ENCODE data around the gene IER3.

GRCh38 chr6:30720738-30721197 lies 23.6 kb downstream of the IER3 start:
- TF ChIP-seq REST (IDR thresholded peaks at IDR 0.05; ENCODE audit: low read depth, low read length) (no peak), MXI1 (IDR thresholded peaks at IDR 0.05; ENCODE audit: low read depth, low read length) (no peak), CTCF (IDR thresholded peaks at IDR 0.05) (no peak), POLR2AphosphoS5 (IDR thresholded peaks at IDR 0.05; ENCODE audit: low read depth, low read length) (no peak), ELF1 (IDR thresholded peaks at IDR 0.05) (no peak), USF1 (IDR thresholded peaks at IDR 0.05; ENCODE audit: borderline replicate concordance, low read depth) (no peak), NRF1 (IDR thresholded peaks at IDR 0.05; ENCODE audit: low read depth, low read length) (no peak), CHD2 (IDR thresholded peaks at IDR 0.05; ENCODE audit: low read length, partially characterized antibody) (no peak), MAX (IDR thresholded peaks at IDR 0.05; ENCODE audit: low read depth) (no peak), FOXM1 (IDR thresholded peaks at IDR 0.05; ENCODE audit: low read depth) (no peak)
